Sciatic nerve (tissue), 2 donors: ENCODE data around the gene HMCES. TPM values are rescaled to one million over a fixed set of nuclear protein-coding genes. Genes with fewer than 3 reads are reported as not detected.
"Not testable (repeated sequence)": the region's sequence is repeated elsewhere in the genome, so short reads cannot be mapped to it uniquely, and the experiment has no call there.

Experiments used
- ATAC-seq: fragments of 200-7000 bp; cut with Tn5 transposase; one replicate; pipeline ENCODE4 v1.9.1; 2020; ENCODE audit warnings: mild to moderate bottlenecking, moderate library complexity
- DNase-seq: peaks from one replicate; pipeline ENCODE4 v3.0.0-alpha.2; 2020; ENCODE audit warnings: low spot score
- intact Hi-C: fragments of 100-400 bp; cut with DNase I; formaldehyde crosslinking; loops from one replicate; pipeline ENCODE4 v1.14.2; 2022
- total RNA-seq: library from RNA; stranded (reverse); fragmentation: NEBNext Ultra II Directional; extraction: Animal tissue kit (Norgen Biotek cat#: 25700); gene quantifications from one replicate; pipeline ENCODE4 v1.2.1, GENCODE V29; 2021
- donor health status: DM: no; HTN: no; CAD: no.
- donor health status: DM: no; HTN: no; CAD: no.

HMCES gene
- total RNA-seq, 1 donor from 2014 or later = 36.6 TPM

GRCh38 chr3:129254536-129255230, 24.0 kb upstream of the HMCES start:
- DNase-seq = no peak
- intact Hi-C loops = no loop called here
- no peak for ATAC-seq

GRCh38 chr3:129256270-129256669, 22.4 kb upstream of the HMCES start:
- DNase-seq (no peak), ATAC-seq (no peak)
- intact Hi-C loops = no loop called here

- ATAC-seq = peak; percentile 49
- no peak for DNase-seq
- intact Hi-C loops = no loop called here
Measured at GRCh38 chr3:129257609-129258008, 21.1 kb upstream of the HMCES start.

DNA sequence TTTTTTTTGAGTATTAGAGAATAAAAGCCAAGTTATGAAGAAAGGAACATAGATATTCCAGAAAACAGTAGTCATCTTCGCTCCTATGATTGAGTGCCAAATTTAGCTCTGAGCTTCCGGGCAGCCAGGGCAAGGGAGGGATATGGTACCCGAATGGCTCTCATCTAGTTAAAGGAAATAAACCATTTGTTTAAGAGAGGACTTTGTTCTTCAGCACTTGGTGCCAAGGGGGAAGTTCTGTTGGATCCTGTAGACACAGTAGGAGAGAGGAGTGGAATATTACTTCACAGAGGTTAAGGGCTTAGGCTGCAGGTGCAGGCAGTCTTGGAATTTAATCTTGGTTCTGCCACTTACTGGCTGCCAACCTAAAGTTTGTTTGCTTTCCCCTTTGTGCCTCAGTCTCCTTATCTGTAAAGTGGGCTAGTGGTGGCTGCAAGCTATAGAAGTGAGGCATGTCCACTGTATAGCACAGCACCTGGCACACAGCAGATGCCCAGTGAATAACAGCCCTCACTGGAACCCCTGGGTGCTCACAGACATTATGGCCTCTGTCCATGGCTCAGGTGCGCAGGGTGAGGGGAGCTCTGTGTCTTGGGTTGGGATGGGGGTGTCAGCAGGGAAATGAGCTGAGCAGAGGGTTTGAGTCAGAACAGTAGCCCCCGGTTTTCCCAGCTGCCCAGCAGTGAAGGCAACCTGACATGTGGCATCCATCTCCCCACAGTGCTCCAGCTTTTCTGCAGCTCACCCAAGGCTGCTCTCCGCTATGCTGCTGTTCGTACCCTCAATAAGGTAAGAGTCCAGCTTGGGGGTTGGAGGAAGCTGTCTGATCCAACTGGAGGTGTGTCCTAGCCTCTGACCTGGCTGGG, 18.8 kb upstream of the HMCES start:
- intact Hi-C loops = no loop called here
- no peak for ATAC-seq

DNA sequence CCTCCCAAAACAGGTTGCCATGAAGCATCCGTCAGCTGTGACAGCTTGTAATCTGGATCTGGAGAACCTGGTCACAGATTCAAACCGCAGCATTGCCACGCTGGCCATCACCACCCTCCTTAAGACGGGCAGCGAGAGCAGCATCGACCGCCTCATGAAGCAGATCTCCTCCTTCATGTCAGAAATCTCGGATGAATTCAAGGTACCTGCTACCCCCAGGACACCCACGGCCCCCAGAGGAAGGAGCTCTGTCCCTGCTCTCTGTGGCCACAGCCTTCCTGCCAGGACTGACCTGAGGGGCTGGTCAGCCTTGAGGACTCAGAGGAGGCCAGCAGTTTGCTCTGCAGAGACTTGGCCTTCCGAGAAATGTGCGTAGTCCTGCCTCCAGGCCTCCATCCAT, 18.1 kb upstream of the HMCES start:
- ATAC-seq (no peak), DNase-seq (no peak)
- intact Hi-C loops = no loop called here

More for the DNA sequence above, 18.8 kb upstream of the HMCES start:
- no peak for DNase-seq

- ATAC-seq (no peak), DNase-seq (no peak)
- intact Hi-C loops = no loop called here
Measured at GRCh38 chr3:129261894-129262293, 16.8 kb upstream of the HMCES start.

DNA sequence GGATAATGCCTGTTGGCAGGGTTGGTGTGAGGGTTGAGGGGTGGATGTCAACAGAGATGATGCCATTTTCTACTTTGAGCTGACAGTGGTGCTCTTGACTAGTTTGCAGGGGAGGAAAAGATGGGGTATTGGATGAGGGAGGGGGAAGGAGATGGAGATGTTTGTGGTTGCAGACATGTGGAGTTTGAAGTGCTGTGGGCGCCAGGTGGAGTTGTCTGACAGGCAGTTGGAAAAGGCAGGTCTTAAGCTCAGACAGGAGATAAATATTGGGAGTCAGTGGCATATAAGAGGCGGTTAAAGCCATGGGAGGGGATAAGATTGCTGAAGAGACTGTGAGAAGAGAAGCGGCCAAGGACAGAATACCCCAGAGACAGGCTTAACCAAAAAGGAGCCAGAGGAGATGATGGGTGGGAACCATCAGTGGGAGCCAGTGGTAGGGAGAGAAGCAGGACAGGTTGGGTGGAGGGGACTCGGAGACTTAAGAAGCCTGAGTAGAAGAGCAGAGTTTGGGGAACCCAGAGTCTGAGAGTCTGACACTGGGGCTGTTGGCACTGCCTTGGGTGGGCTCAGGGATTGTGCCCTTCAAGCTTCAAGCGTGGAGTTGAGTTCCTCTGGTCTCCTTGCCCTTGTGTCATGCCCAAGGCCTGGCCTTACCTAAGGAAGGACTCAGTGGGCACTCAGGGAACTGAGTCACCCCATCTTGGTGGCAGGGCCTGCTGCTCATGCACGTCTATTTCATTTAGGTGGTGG, 15.3 kb upstream of the HMCES start:
- no peak for ATAC-seq
- intact Hi-C loops = no loop called here
- DNase-seq = no peak

DNA sequence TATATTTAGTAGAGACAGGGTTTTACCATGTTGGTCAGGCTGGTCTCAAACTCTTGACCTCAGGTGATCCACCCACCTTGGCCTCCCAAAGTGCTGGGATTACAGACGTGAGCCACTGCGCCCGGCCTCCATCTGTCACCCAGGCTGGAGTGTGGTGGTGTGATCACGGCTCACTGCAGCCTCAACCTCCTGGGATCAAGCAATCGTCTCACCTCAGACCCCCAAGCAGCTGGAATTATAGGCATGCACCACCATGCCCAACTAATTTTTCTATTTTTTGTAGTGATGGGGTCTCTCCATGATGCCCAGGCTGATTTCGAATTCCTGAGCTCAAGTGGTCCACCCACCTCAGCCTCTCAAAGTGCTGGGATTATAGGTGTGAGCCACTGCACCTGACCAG, 13.7 kb upstream of the HMCES start:
- DNase-seq, intact Hi-C loops, ATAC-seq: not testable (repeated sequence)

DNA sequence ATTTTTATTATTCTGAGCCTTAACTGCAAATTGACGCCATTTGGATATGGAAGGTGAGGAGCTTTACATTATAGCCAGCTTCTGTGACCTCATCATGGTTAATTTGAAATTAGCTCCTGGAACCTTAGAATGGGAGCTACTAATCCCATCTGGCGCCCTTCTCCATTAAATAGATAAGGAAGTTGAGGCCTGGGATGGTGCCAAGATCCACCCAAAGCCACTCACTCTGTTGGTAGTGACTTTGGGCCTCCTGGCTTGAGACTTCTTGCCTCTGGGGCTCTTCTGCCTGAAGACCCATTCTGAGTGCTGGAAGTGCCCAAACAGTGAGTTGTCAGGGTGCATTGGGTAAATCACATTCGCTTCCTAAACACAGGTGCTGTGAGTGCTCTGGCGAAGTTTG, 12.0 kb upstream of the HMCES start:
- DNase-seq = no peak
- ATAC-seq = no peak
- intact Hi-C loops = no loop called here

DNA sequence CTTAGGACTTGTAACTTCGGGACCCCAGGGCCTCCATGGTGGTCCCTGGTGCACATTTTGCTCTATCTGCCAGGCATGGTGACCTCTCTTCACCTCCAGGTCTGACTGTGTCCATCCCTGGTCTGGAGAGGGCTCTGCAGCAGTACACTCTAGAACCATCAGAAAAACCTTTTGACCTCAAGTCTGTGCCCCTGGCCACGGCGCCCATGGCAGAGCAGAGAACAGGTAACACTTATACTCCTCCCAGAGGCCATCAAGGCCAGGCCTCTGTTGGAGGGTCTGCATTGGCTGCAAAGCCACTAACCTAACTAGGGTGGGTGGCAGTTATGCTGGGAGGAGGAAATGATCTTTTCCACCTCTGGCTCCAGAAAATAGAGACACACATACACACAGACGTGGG, 10.3 kb upstream of the HMCES start:
- ATAC-seq = no peak
- no peak for DNase-seq
- intact Hi-C loops = no loop called here

DNA sequence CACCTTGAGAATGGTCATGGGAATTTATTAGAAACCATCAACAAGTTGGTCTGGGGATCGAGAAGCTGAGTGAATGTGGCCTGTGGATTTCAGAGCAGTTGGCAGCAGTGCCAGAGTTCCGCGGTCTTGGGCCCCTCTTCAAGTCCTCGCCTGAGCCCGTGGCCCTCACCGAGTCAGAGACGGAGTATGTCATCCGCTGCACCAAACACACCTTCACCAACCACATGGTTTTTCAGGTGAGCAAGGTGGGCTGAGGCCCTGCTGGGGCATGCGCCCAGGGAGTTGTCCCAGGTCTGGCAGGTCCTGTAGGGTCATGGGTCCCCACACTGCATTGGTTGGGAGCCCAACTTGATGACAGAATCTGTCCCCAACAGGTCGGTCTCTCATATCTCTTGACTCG, 7.0 kb upstream of the HMCES start:
- ATAC-seq (no peak), DNase-seq (peak; percentile 47)
- intact Hi-C loops = no loop called here

DNA sequence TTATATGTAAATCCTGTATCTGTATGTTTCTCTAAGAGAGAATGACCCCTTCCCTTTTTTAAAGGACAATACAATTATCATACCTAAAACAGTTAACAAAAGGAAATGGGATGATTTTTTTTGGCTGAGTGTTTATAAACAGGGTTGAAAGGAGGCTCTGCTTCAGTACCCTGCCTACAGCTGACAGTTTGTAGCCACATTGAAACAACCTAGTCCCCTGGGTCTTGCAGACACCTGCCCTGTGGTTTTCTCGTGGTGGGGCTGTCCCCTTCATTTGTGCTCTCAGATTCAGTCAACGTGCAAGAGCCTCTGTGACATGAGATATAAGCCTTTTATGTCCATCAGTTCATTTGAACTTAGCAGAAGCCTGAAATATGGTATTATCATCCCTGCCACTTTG, 2.3 kb upstream of the HMCES start:
- no peak for DNase-seq
- ATAC-seq = no peak
- intact Hi-C loops = no loop called here

GRCh38 chr3:129277829-129278271, 820 bp upstream of the HMCES start:
- DNase-seq = no peak

GRCh38 chr3:129278966-129279906, 566 bp downstream of the HMCES start:
- intact Hi-C loops = no loop called here
- DNase-seq = peak; percentile 68

More at GRCh38 chr3:129277829-129278271, 820 bp upstream of the HMCES start:
- ATAC-seq = peak; percentile 16
- intact Hi-C loops = no loop called here

DNA sequence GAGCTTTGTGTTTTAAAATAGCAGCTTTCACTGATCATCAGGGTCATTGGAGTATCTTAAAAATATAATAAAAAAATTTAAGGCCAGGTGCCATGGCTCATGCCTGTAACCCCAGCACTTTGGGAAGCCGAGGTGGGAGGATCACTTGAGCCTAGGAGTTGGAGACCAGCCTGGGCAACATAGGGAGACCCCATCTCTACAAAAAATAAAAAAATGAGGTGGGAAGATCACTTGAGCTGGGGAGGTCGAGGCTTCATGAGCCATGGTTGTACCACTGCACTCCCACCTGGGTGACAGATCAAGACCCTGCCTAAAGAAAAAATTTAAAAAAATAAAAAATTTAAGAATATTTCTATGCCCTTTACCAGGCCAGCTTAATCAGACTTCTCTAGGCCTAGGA, 1.5 kb downstream of the HMCES start:
- intact Hi-C loops = no loop called here
- DNase-seq = no peak
- ATAC-seq = no peak

More at GRCh38 chr3:129278966-129279906, 566 bp downstream of the HMCES start:
- ATAC-seq = peak; percentile 19

GRCh38 chr3:129281726-129282125, 3.1 kb downstream of the HMCES start:
- ATAC-seq (no peak), DNase-seq (no peak)
- intact Hi-C loops = no loop called here

DNA sequence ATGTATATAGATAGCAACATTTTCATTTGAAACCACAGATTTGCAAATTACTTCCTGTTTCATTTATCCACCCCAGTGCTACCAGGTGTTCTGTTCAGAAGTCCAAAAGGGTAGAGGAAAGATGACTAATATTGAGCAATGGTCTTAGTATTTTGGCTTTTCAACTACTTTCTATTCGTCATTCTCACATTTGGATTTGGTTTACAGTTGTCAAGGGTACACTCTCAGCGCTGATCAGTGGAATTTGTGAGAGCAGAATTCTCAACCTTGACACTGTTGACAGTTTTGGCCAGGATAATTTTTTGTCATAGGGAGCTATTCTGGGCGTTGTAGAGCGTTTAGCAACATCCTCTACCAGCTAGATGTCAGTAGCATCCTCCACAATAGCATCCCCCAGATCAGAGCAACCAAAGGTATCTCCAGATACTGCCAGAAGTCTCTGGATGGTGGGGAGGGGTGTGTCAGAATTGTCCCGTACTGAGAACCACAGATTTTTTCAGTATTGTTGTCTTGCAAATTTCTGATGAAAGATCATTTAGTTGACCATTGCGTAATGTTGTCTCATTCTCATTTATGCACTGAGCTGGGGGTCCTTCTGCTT, 4.2 kb downstream of the HMCES start:
- ATAC-seq (no peak), DNase-seq (no peak)
- intact Hi-C loops = no loop called here

DNA sequence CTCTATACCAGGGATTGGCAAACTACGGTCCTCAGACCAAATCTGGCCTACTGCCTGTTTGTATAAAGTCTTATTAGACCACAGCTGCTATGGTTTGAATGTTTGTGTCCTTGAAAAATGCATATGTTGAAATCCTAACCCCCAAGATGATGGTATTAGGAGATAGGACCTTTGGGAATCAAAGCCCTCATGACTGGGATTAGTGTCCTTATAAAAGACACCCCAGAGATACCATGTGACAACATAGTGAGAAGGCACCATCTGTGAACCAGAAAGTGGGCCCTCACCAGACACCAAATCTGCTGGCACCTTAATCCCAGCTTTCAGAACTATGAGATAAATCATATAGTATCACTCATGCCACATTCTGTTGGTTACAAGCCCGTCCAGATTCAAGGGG, 7.4 kb downstream of the HMCES start:
- DNase-seq (no peak), ATAC-seq (no peak)
- intact Hi-C loops = no loop called here
